Measurements from ENCODE around the gene GRB2.

GRCh38 chr17:75400326-75400939, 5.0 kb downstream of the GRB2 start:
- no peak for TF ChIP-seq CTCF (IDR thresholded peaks at IDR 0.05; ENCODE audit: poor library complexity)
- no peak for TF ChIP-seq EZH2phosphoT487 (IDR thresholded peaks at IDR 0.05; ENCODE audit: low read depth, severe bottlenecking, unreplicated experiment)
